H1 (cell line): ENCODE results near the gene HELZ2. TPM values are rescaled to one million over a fixed set of nuclear protein-coding genes. Genes with fewer than 3 reads are reported as not detected.

ENCODE experiments used
- HDAC6 ChIP-seq: IDR thresholded peaks from one replicate; pipeline ENCODE4 v1.7.1; 2012; ENCODE audit warnings: low read depth, mild to moderate bottlenecking, inconsistent platforms, low read length, moderate library complexity
- RBBP5 ChIP-seq: IDR thresholded peaks from 2 replicates; pipeline ENCODE4 v1.7.1; 2012; ENCODE audit warnings: low read depth, mild to moderate bottlenecking, inconsistent platforms, low read length, moderate library complexity, borderline replicate concordance
- SIRT6 ChIP-seq: IDR thresholded peaks from one replicate; pipeline ENCODE4 v1.7.1; 2012; ENCODE audit warnings: low read length, inconsistent platforms
- TEAD4 ChIP-seq: IDR thresholded peaks from 2 replicates; pipeline ENCODE4 v1.6.1; 2012; ENCODE audit warnings: low read depth, low read length, inconsistent platforms, mixed read lengths
- polyA plus RNA-seq, 7 experiments: library from polyadenylated mRNA; depleted of rRNA in 3 of 7; stranded (reverse) in 5 of 7; unstranded in 2 of 7; fragments of >200 nt in 5 of 7; fragments of 200-250 nt in 2 of 7; gene quantifications; 1 replicate in 5 of 7; 2 replicates in 1 of 7; 4 replicates in 1 of 7; pipeline versions ENCODE4 v1.2.1 to v1.2.3, GENCODE V29; 2011 to 2013; ENCODE audit warnings: missing spikeins in 2 of 7, mixed read lengths in 2 of 7
- total RNA-seq: library from RNA; stranded (reverse); fragmentation: NEBNext Ultra II Directional; extraction: Animal tissue kit (Norgen Biotek cat#: 25700); gene quantifications from 2 replicates; pipeline ENCODE4 v1.2.1, GENCODE V29; 2021

Gene HELZ2
- total and polyA plus RNA-seq, 2 of the 8 experiments (the other 6 are each of a cell fraction or from before 2014, with no cell fraction given) = 7.9 to 17.5 TPM

DNA sequence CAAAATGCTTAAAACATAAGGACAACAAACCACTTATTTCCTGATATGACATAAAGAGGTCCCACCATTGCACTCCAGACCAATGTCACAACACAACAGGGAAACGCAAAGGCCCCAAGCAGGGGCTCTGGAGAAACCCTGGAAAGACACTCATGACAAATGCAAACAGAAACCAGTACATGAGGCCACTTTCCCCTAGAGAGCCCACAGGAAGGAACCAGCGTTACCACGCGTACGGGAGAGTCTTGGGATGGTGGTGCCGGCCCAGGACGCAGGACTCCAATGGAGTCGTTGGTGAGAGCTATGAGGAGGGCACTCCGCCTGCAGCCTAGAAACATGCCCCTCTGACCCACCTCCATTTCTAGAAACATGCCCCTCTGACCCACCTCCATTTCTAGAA is 32.6 kb upstream of the HELZ2 start (continued):
- TF ChIP-seq RBBP5 (no peak), TEAD4 (no peak), HDAC6 (no peak), SIRT6 (no peak)
